Measurements from ENCODE around the gene TRIML2.

TRIML2 gene, protein sequence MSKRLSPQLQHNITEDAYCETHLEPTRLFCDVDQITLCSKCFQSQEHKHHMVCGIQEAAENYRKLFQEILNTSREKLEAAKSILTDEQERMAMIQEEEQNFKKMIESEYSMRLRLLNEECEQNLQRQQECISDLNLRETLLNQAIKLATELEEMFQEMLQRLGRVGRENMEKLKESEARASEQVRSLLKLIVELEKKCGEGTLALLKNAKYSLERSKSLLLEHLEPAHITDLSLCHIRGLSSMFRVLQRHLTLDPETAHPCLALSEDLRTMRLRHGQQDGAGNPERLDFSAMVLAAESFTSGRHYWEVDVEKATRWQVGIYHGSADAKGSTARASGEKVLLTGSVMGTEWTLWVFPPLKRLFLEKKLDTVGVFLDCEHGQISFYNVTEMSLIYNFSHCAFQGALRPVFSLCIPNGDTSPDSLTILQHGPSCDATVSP
- 0 to 0.21 (median 0) reads per million in 9 experiments for total RNA-seq

- Mint-ChIP-seq H3K27ac (no peak within 1 kb of the TSS), H3K9me3 (peaks cover 11 to 26% of the 10 kb centered on the region in 2 donors), H3K36me3 (ENCODE audit: insufficient read depth) (no peaks in the 10 kb centered on the region), H3K27me3 (no peaks in the 10 kb centered on the region), H3K4me3 (no peak within 1 kb of the TSS), H3K4me1 (ENCODE audit: low read depth in 2 of 2) (no peaks in the 10 kb centered on the region)
- DNase-seq (no peak), ATAC-seq (replicated peaks) (no peak)
Measured at GRCh38 chr4:188109157-188109755, at the start of gene TRIML2. TRIML2 (minus strand) TSS chr4:188109603; CDS start chr4:188105368, 4,235 bp downstream.

GRCh38 chr4:188158336-188158735 lies 48.9 kb upstream of the TRIML2 start:
- Mint-ChIP-seq H3K36me3 (ENCODE audit: insufficient read depth) (no peaks in the 10 kb centered on the region), H3K4me3 (no peak overlapping the region)

GRCh38 chr4:188154668-188155405 lies 45.4 kb upstream of the TRIML2 start:
- Mint-ChIP-seq H3K9me3 (peaks cover 2 to 8% of the 10 kb centered on the region in 2 donors), H3K4me1 (ENCODE audit: low read depth in 2 of 2) (no peaks in the 10 kb centered on the region), H3K36me3 (ENCODE audit: insufficient read depth) (no peaks in the 10 kb centered on the region), H3K27ac (no peak overlapping the region), H3K27me3 (no peaks in the 10 kb centered on the region), H3K4me3 (no peak overlapping the region)
- ATAC-seq (replicated peaks) (no peak), DNase-seq (no peak)

More at GRCh38 chr4:188158336-188158735, 48.9 kb upstream of the TRIML2 start:
- no peak for ATAC-seq (replicated peaks)
- no peaks in the 10 kb centered on the region for H3K27me3 Mint-ChIP-seq
- H3K27ac Mint-ChIP-seq = no peak overlapping the region
- DNase-seq = no peak
- H3K9me3 Mint-ChIP-seq = peaks cover 2 to 14% of the 10 kb centered on the region in 2 donors
- H3K4me1 Mint-ChIP-seq (ENCODE audit: low read depth in 2 of 2) = no peaks in the 10 kb centered on the region

- ATAC-seq (replicated peaks) = no peak
- DNase-seq = no peak
- H3K9me3 Mint-ChIP-seq = peaks cover 0 to 9% of the 10 kb centered on the region in 2 donors
Measured at GRCh38 chr4:188147776-188148175, 38.4 kb upstream of the TRIML2 start.

DNA sequence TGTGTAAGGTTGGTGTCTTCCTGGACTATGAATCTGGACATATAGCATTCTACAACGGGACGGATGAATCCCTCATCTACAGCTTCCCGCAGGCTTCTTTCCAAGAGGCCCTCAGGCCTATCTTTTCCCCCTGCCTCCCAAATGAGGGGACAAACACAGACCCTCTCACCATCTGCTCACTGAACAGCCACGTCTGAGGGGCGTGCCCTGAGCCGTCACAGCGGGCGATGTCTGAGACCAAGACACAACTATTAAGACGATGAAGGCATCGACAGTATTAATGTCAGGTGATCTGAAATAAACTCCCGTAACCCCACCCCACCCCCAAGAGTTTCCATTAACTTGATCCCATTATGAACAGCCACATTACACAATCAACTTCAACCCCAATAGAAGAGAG lies 37.8 kb upstream of the TRIML2 start:
- H3K36me3 Mint-ChIP-seq (ENCODE audit: insufficient read depth) = no peaks in the 10 kb centered on the region
- no peak for DNase-seq
- no peak for ATAC-seq (replicated peaks)
- H3K4me1 Mint-ChIP-seq (ENCODE audit: low read depth in 2 of 2) = no peaks in the 10 kb centered on the region
- peaks cover 0 to 9% of the 10 kb centered on the region in 2 donors for H3K9me3 Mint-ChIP-seq
- no peaks in the 10 kb centered on the region for H3K27me3 Mint-ChIP-seq
- H3K4me3 Mint-ChIP-seq = no peak overlapping the region
- H3K27ac Mint-ChIP-seq = no peak overlapping the region

More at GRCh38 chr4:188147776-188148175, 38.4 kb upstream of the TRIML2 start:
- H3K27me3 Mint-ChIP-seq = no peaks in the 10 kb centered on the region
- H3K27ac Mint-ChIP-seq = no peak overlapping the region
- H3K4me1 Mint-ChIP-seq (ENCODE audit: low read depth in 2 of 2) = no peaks in the 10 kb centered on the region
- no peaks in the 10 kb centered on the region for H3K36me3 Mint-ChIP-seq (ENCODE audit: insufficient read depth)
- H3K4me3 Mint-ChIP-seq = no peak overlapping the region

- Mint-ChIP-seq H3K27me3 (no peaks in the 10 kb centered on the region), H3K9me3 (peaks cover 0 to 9% of the 10 kb centered on the region in 2 donors), H3K4me1 (ENCODE audit: low read depth in 2 of 2) (no peaks in the 10 kb centered on the region), H3K36me3 (ENCODE audit: insufficient read depth) (no peaks in the 10 kb centered on the region), H3K4me3 (no peak overlapping the region), H3K27ac (no peak overlapping the region)
- DNase-seq (no peak), ATAC-seq (replicated peaks) (no peak)
Measured at GRCh38 chr4:188146618-188147017, 37.2 kb upstream of the TRIML2 start.

- no peaks in the 10 kb centered on the region for H3K27me3 Mint-ChIP-seq
Measured at GRCh38 chr4:188145601-188146000, 36.2 kb upstream of the TRIML2 start.

GRCh38 chr4:188143731-188144130 lies 34.3 kb upstream of the TRIML2 start:
- peaks cover 0 to 14% of the 10 kb centered on the region in 2 donors for H3K9me3 Mint-ChIP-seq

More at GRCh38 chr4:188145601-188146000, 36.2 kb upstream of the TRIML2 start:
- Mint-ChIP-seq H3K27ac (no peak overlapping the region), H3K4me1 (ENCODE audit: low read depth in 2 of 2) (no peaks in the 10 kb centered on the region), H3K36me3 (ENCODE audit: insufficient read depth) (no peaks in the 10 kb centered on the region), H3K9me3 (peaks cover 0 to 11% of the 10 kb centered on the region in 2 donors), H3K4me3 (no peak overlapping the region)
- DNase-seq (no peak), ATAC-seq (replicated peaks) (no peak)

GRCh38 chr4:188139671-188140070 lies 30.3 kb upstream of the TRIML2 start:
- no peaks in the 10 kb centered on the region for H3K36me3 Mint-ChIP-seq (ENCODE audit: insufficient read depth)
- H3K9me3 Mint-ChIP-seq = peaks cover 0 to 10% of the 10 kb centered on the region in 2 donors
- no peak for DNase-seq
- no peak overlapping the region for H3K4me3 Mint-ChIP-seq
- H3K4me1 Mint-ChIP-seq (ENCODE audit: low read depth in 2 of 2) = no peaks in the 10 kb centered on the region
- no peaks in the 10 kb centered on the region for H3K27me3 Mint-ChIP-seq
- ATAC-seq (replicated peaks) = no peak
- no peak overlapping the region for H3K27ac Mint-ChIP-seq

More at GRCh38 chr4:188143731-188144130, 34.3 kb upstream of the TRIML2 start:
- Mint-ChIP-seq H3K27ac (no peak overlapping the region), H3K4me3 (no peak overlapping the region), H3K4me1 (ENCODE audit: low read depth in 2 of 2) (no peaks in the 10 kb centered on the region), H3K36me3 (ENCODE audit: insufficient read depth) (no peaks in the 10 kb centered on the region), H3K27me3 (no peaks in the 10 kb centered on the region)
- no peak for DNase-seq
- no peak for ATAC-seq (replicated peaks)

DNA sequence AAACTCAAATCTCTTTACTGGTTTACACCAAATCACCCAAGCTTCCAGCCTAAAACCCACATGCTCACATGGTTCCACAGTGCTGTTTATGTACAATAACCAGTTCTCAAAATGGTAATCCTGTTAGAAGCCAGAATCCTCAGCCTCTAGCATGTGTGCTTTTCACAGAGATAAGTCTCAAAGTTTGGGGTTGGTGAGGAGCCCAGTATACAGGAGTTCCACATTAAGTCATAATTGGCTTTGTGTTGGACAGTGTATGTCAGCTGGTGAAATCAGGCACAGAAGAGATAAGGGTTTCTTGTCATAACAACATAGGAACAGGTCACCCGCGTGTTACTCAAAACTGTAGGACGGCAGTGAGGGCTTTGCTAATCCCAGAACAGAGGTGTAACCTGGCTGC lies 29.7 kb upstream of the TRIML2 start, which contains the start of gene TRIML1:
Gene TRIML1, plus strand, starts transcription at position 301 of the 400 bp plus-strand sequence. CDS start 118 bp downstream, outside the sequence.
- DNase-seq (no peak), ATAC-seq (replicated peaks) (no peak)
- H3K27ac Mint-ChIP-seq = no peak within 1 kb of the TSS
- H3K36me3 Mint-ChIP-seq (ENCODE audit: insufficient read depth) = no peaks in the 10 kb centered on the region
- H3K4me3 Mint-ChIP-seq = no peak within 1 kb of the TSS
- H3K27me3 Mint-ChIP-seq = no peaks in the 10 kb centered on the region
- H3K4me1 Mint-ChIP-seq (ENCODE audit: low read depth in 2 of 2) = no peaks in the 10 kb centered on the region
- H3K9me3 Mint-ChIP-seq = peaks cover 0 to 8% of the 10 kb centered on the region in 2 donors

- Mint-ChIP-seq H3K4me1 (ENCODE audit: low read depth in 2 of 2) (no peaks in the 10 kb centered on the region), H3K36me3 (ENCODE audit: insufficient read depth) (no peaks in the 10 kb centered on the region), H3K27ac (no peak overlapping the region), H3K9me3 (peaks cover 0 to 6% of the 10 kb centered on the region in 2 donors), H3K4me3 (no peak overlapping the region), H3K27me3 (no peaks in the 10 kb centered on the region)
- ATAC-seq (replicated peaks) (no peak), DNase-seq (no peak)
Measured at GRCh38 chr4:188138227-188138626, 28.8 kb upstream of the TRIML2 start.

GRCh38 chr4:188132232-188132631 lies 22.8 kb upstream of the TRIML2 start:
- Mint-ChIP-seq H3K27ac (no peak overlapping the region), H3K4me1 (ENCODE audit: low read depth in 2 of 2) (no peaks in the 10 kb centered on the region)

GRCh38 chr4:188130355-188130754 lies 21.0 kb upstream of the TRIML2 start:
- H3K36me3 Mint-ChIP-seq (ENCODE audit: insufficient read depth) = no peaks in the 10 kb centered on the region
- H3K27me3 Mint-ChIP-seq = no peaks in the 10 kb centered on the region
- no peaks in the 10 kb centered on the region for H3K4me1 Mint-ChIP-seq (ENCODE audit: low read depth in 2 of 2)
- no peak overlapping the region for H3K4me3 Mint-ChIP-seq
- no peak for DNase-seq
- no peak for ATAC-seq (replicated peaks)
- H3K27ac Mint-ChIP-seq = no peak overlapping the region
- H3K9me3 Mint-ChIP-seq = peaks cover 6 to 15% of the 10 kb centered on the region in 2 donors

More at GRCh38 chr4:188132232-188132631, 22.8 kb upstream of the TRIML2 start:
- ATAC-seq (replicated peaks) = no peak
- peaks cover 5 to 11% of the 10 kb centered on the region in 2 donors for H3K9me3 Mint-ChIP-seq
- DNase-seq = no peak
- H3K36me3 Mint-ChIP-seq (ENCODE audit: insufficient read depth) = no peaks in the 10 kb centered on the region
- no peaks in the 10 kb centered on the region for H3K27me3 Mint-ChIP-seq
- no peak overlapping the region for H3K4me3 Mint-ChIP-seq
